ENCODE measurements around the gene XRN2.

DNA sequence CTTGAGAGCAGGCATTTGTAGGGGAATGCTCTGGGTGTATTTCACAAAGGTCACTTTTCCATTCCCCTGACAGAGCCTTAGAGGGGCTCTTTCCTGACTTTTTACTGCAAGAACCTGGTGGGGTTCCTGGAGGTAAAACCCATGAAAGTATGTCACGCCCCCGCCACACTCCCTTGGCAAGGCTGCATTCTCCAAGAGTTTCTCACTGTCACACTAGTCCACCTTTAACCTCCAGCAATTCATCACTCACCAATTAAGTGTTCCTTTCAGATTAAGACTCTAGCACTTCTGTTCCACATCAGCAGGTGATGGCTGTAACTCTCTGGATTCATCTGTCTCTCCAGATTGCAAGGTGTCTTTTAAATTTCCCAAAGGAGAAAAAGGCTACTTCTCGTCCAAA, 126.9 kb downstream of the XRN2 start:
- TF ChIP-seq, protein P1, sequence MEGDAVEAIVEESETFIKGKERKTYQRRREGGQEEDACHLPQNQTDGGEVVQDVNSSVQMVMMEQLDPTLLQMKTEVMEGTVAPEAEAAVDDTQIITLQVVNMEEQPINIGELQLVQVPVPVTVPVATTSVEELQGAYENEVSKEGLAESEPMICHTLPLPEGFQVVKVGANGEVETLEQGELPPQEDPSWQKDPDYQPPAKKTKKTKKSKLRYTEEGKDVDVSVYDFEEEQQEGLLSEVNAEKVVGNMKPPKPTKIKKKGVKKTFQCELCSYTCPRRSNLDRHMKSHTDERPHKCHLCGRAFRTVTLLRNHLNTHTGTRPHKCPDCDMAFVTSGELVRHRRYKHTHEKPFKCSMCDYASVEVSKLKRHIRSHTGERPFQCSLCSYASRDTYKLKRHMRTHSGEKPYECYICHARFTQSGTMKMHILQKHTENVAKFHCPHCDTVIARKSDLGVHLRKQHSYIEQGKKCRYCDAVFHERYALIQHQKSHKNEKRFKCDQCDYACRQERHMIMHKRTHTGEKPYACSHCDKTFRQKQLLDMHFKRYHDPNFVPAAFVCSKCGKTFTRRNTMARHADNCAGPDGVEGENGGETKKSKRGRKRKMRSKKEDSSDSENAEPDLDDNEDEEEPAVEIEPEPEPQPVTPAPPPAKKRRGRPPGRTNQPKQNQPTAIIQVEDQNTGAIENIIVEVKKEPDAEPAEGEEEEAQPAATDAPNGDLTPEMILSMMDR (IDR thresholded peaks at IDR 0.05), result no peak
- no peak for TF ChIP-seq EZH2 (IDR thresholded peaks at IDR 0.05; ENCODE audit: borderline replicate concordance, insufficient read depth, low read depth, low read length, poor library complexity, severe bottlenecking)
